Left ventricle myocardium inferior (tissue), 1 donor: ENCODE measurements around the gene CPEB1. TPM values are rescaled to one million over a fixed set of nuclear protein-coding genes. Genes with fewer than 3 reads are reported as not detected.

Source experiments
- DNase-seq: peaks from one replicate; pipeline ENCODE4 v3.0.0-alpha.2; 2020
- H3K27ac ChIP-seq: fragments of 200-600 bp; replicated peaks from 2 replicates; pipeline ENCODE4 v1.8.0; 2021
- H3K27me3 ChIP-seq: fragments of 200-600 bp; 2 replicates; pipeline ENCODE4 v1.8.0; 2021; ENCODE audit warnings: low read depth
- H3K36me3 ChIP-seq: fragments of 200-600 bp; 2 replicates; pipeline ENCODE4 v1.8.0; 2021
- H3K4me1 ChIP-seq: fragments of 200-600 bp; 2 replicates; pipeline ENCODE4 v1.8.0; 2021
- H3K4me3 ChIP-seq: fragments of 200-600 bp; 2 replicates; pipeline ENCODE4 v1.8.0; 2021; ENCODE audit warnings: mild to moderate bottlenecking, moderate library complexity
- H3K9me3 ChIP-seq: fragments of 200-600 bp; replicated peaks from 2 replicates; pipeline ENCODE4 v1.8.0; 2021
- CTCF ChIP-seq: fragments of 200-600 bp; IDR thresholded peaks from 2 replicates; pipeline ENCODE4 v1.8.0; 2021; ENCODE audit warnings: antibody characterized with exemption, mild to moderate bottlenecking, borderline replicate concordance
- intact Hi-C: fragments of 100-400 bp; cut with micrococcal nuclease; formaldehyde crosslinking; loops from one replicate; pipeline ENCODE4 v1.11.0; 2022
- total RNA-seq: library from RNA; stranded (reverse); fragmentation: NEBNext Ultra II Directional; extraction: Animal tissue kit (Norgen Biotek cat#: 25700); gene quantifications from one replicate; pipeline ENCODE4 v1.2.1, GENCODE V29; 2021
- donor health status: DM: no; HTN: yes; CAD: no; lungs with severe emphysema.

CPEB1 gene
- total RNA-seq, 1 donor from 2014 or later: 1.6 TPM

GRCh38 chr15:82680200-82681102 lies 33.3 kb upstream of the CPEB1 start:
- TF ChIP-seq CTCF: no peak
- Histone ChIP-seq H3K9me3 (no peaks in the 10 kb centered on the region), H3K4me1 (peaks cover 10% of the 10 kb centered on the region), H3K36me3 (no peaks in the 10 kb centered on the region), H3K27me3 (peaks cover 70% of the 10 kb centered on the region), H3K4me3 (peak overlapping the region; percentile 51), H3K27ac (no peak overlapping the region)
- intact Hi-C loops: no loop called here
- DNase-seq: no peak

GRCh38 chr15:82679626-82680199 lies 32.5 kb upstream of the CPEB1 start:
- peaks cover 10% of the 10 kb centered on the region for H3K4me1 ChIP-seq
- H3K4me3 ChIP-seq: peak overlapping the region; percentile 51
- intact Hi-C loops: no loop called here
- no peak for DNase-seq
- TF ChIP-seq CTCF: no peak
- no peak overlapping the region for H3K27ac ChIP-seq
- H3K36me3 ChIP-seq: no peaks in the 10 kb centered on the region
- H3K9me3 ChIP-seq: no peaks in the 10 kb centered on the region
- peaks cover 67% of the 10 kb centered on the region for H3K27me3 ChIP-seq

- H3K4me3 ChIP-seq: no peak overlapping the region
- DNase-seq: no peak
- peaks cover 10% of the 10 kb centered on the region for H3K4me1 ChIP-seq
- no peaks in the 10 kb centered on the region for H3K9me3 ChIP-seq
- no peaks in the 10 kb centered on the region for H3K36me3 ChIP-seq
- intact Hi-C loops: no loop called here
- peaks cover 56% of the 10 kb centered on the region for H3K27me3 ChIP-seq
- no peak overlapping the region for H3K27ac ChIP-seq
- TF ChIP-seq CTCF: no peak
These were observed 30.7 kb upstream of the CPEB1 start for GRCh38 chr15:82677720-82678323.

GRCh38 chr15:82674873-82675272 lies 27.7 kb upstream of the CPEB1 start:
- intact Hi-C loops: no loop called here
- Histone ChIP-seq H3K27me3 (peaks cover 27% of the 10 kb centered on the region), H3K4me3 (no peak overlapping the region), H3K4me1 (no peaks in the 10 kb centered on the region), H3K36me3 (no peaks in the 10 kb centered on the region), H3K27ac (no peak overlapping the region), H3K9me3 (no peaks in the 10 kb centered on the region)
- no peak for TF ChIP-seq CTCF
- DNase-seq: no peak

- no peak overlapping the region for H3K4me3 ChIP-seq
- intact Hi-C loops: no loop called here
- DNase-seq: no peak
- no peak overlapping the region for H3K27ac ChIP-seq
- no peaks in the 10 kb centered on the region for H3K4me1 ChIP-seq
- H3K36me3 ChIP-seq: no peaks in the 10 kb centered on the region
- H3K27me3 ChIP-seq: peaks cover 6% of the 10 kb centered on the region
- H3K9me3 ChIP-seq: no peaks in the 10 kb centered on the region
- no peak for TF ChIP-seq CTCF
These were observed 23.5 kb upstream of the CPEB1 start for GRCh38 chr15:82670699-82671098.
